Measurements from ENCODE around the gene OR2V2.

Gene OR2V2

GRCh38 chr5:181192337-181193046 lies 45.1 kb downstream of the OR2V2 start:
- DNase-seq, result no peak

GRCh38 chr5:181193656-181194055 lies 46.3 kb downstream of the OR2V2 start:
- DNase-seq, result no peak

- DNase-seq, result no peak
Measured at GRCh38 chr5:181194489-181195248, 47.3 kb downstream of the OR2V2 start.

- no peak for DNase-seq
Measured at GRCh38 chr5:181195249-181195761, 47.9 kb downstream of the OR2V2 start.

- DNase-seq, result no peak
Measured at GRCh38 chr5:181197326-181197951, 50.1 kb downstream of the OR2V2 start.

GRCh38 chr5:181198106-181198685 lies 50.8 kb downstream of the OR2V2 start:
- no peak for DNase-seq

GRCh38 chr5:181198905-181199519 lies 51.6 kb downstream of the OR2V2 start:
- no peak for DNase-seq

GRCh38 chr5:181199881-181200638 lies 52.7 kb downstream of the OR2V2 start:
- DNase-seq, result no peak

GRCh38 chr5:181200816-181201215 lies 53.4 kb downstream of the OR2V2 start:
- no peak for DNase-seq

GRCh38 chr5:181203093-181203711 lies 55.8 kb downstream of the OR2V2 start:
- DNase-seq, result no peak

- DNase-seq, result no peak
Measured at GRCh38 chr5:181203777-181204112, 56.4 kb downstream of the OR2V2 start.

- DNase-seq, result no peak
Measured at GRCh38 chr5:181204113-181204825, 56.9 kb downstream of the OR2V2 start.

- no peak for DNase-seq
Measured at GRCh38 chr5:181204826-181205760, 57.7 kb downstream of the OR2V2 start, which contains the start of gene TRIM7. TSS of gene TRIM7 (minus strand) at chr5:181205196. CDS start at chr5:181205110, 86 bp downstream.

GRCh38 chr5:181205761-181206649 lies 58.6 kb downstream of the OR2V2 start:
- no peak for DNase-seq

- no peak for DNase-seq
Measured at GRCh38 chr5:181207214-181207959, 60.0 kb downstream of the OR2V2 start.

GRCh38 chr5:181207960-181208253 lies 60.5 kb downstream of the OR2V2 start:
- DNase-seq, result no peak
